Keratinocyte (primary cell): Measurements from ENCODE around the gene C2orf42. TPM values are rescaled to one million over a fixed set of nuclear protein-coding genes. Genes with fewer than 3 reads are reported as not detected.

Source experiments
- DNase-seq: peaks from one replicate; pipeline ENCODE4 v3.0.0-alpha.2; 2011; ENCODE audit warnings: low read depth, missing footprints, low spot score
- FAIRE-seq: peaks from 2 replicates; lab custom pipeline; 2011; peaks lifted over from hg19 to GRCh38; lab: Jason Lieb, UNC
- H2AFZ ChIP-seq: 2 replicates; pipeline ENCODE4 v1.6.0; 2012; ENCODE audit warnings: low read length, control low read depth, inconsistent platforms; ENCODE audit not compliant: control insufficient read depth
- H3K27ac ChIP-seq: 2 replicates; pipeline ENCODE4 v1.5.1; 2011; ENCODE audit warnings: low read length; ENCODE audit not compliant: control insufficient read depth, insufficient read depth
- H3K27me3 ChIP-seq: 3 replicates; pipeline ENCODE4 v1.6.0; 2011; ENCODE audit warnings: low read length; ENCODE audit not compliant: control insufficient read depth, insufficient read depth; ENCODE audit errors: extremely low read depth
- H3K36me3 ChIP-seq, 2 experiments: 2 replicates in 1 of 2; 3 replicates in 1 of 2; pipeline ENCODE4 v1.5.1; 2011; ENCODE audit warnings: low read length in 2 of 2, mild to moderate bottlenecking in 1 of 2; ENCODE audit not compliant: control insufficient read depth in 2 of 2, insufficient read depth in 2 of 2; ENCODE audit errors: extremely low read depth in 1 of 2
- H3K4me1 ChIP-seq: 3 replicates; pipeline ENCODE4 v1.5.1; 2011; ENCODE audit warnings: low read length; ENCODE audit not compliant: control insufficient read depth, insufficient read depth; ENCODE audit errors: extremely low read depth
- H3K4me2 ChIP-seq: 3 replicates; pipeline ENCODE4 v1.6.0; 2011; ENCODE audit warnings: low read depth, low read length; ENCODE audit not compliant: control insufficient read depth, insufficient read depth; ENCODE audit errors: extremely low read depth
- H3K4me3 ChIP-seq, 3 experiments: fragments of 200-600 bp in 1 of 3; sonication (generic) in 1 of 3; 2 replicates in 2 of 3; 3 replicates in 1 of 3; pipeline ENCODE4 v1.5.1; 2011 to 2016; ENCODE audit warnings: low read length in 3 of 3, mild to moderate bottlenecking in 3 of 3, control low read depth in 2 of 3, inconsistent platforms in 1 of 3, low read depth in 1 of 3, mixed read lengths in 1 of 3, mixed run types in 1 of 3, moderate library complexity in 1 of 3; ENCODE audit not compliant: control insufficient read depth in 2 of 3, insufficient read depth in 2 of 3; ENCODE audit errors: extremely low read depth in 1 of 3
- H3K79me2 ChIP-seq: 2 replicates; pipeline ENCODE4 v1.6.0; 2012; ENCODE audit warnings: low read length; ENCODE audit not compliant: control insufficient read depth, insufficient read depth
- H3K9ac ChIP-seq: 3 replicates; pipeline ENCODE4 v1.6.0; 2011; ENCODE audit warnings: low read length; ENCODE audit not compliant: control insufficient read depth, insufficient read depth; ENCODE audit errors: extremely low read depth
- H3K9me1 ChIP-seq: 3 replicates; pipeline ENCODE4 v1.6.0; 2011; ENCODE audit warnings: low read length; ENCODE audit not compliant: control insufficient read depth, insufficient read depth; ENCODE audit errors: extremely low read depth
- H3K9me3 ChIP-seq: 2 replicates; pipeline ENCODE4 v1.5.1; 2012; ENCODE audit warnings: low read depth, low read length; ENCODE audit not compliant: control insufficient read depth
- H4K20me1 ChIP-seq: 3 replicates; pipeline ENCODE4 v1.6.0; 2011; ENCODE audit warnings: low read length; ENCODE audit not compliant: control insufficient read depth, insufficient read depth; ENCODE audit errors: extremely low read depth
- CTCF ChIP-seq, 3 experiments: IDR thresholded peaks in 1 of 3; conservative IDR thresholded peaks in 1 of 3; optimal IDR thresholded peaks in 1 of 3; 2 replicates in 2 of 3; 3 replicates in 1 of 3; pipeline versions ENCODE3 to v1.5.1; 2011; ENCODE audit warnings: low read length in 3 of 3, mild to moderate bottlenecking in 3 of 3, moderate library complexity in 2 of 3, control low read depth in 1 of 3, inconsistent platforms in 1 of 3; ENCODE audit not compliant: insufficient read depth in 2 of 3; ENCODE audit errors: extremely low read depth in 1 of 3
- EZH2 ChIP-seq: IDR thresholded peaks from one replicate; pipeline ENCODE4 v1.6.1; 2012; ENCODE audit warnings: inconsistent platforms, mild to moderate bottlenecking, low read length, moderate library complexity
- dilution Hi-C: fragments of 300-500 bp; cut with MboI; formaldehyde crosslinking; loops from one replicate; pipeline ENCODE4 v1.7.0; 2020; ENCODE audit warnings: low sequenced_read_pairs; ENCODE audit not compliant: extremely low pct_ligation_motif_present
- polyA plus RNA-seq, 5 experiments: library from polyadenylated mRNA; depleted of rRNA in 3 of 5; stranded (reverse) in 3 of 5; stranded (forward) in 1 of 5; unstranded in 1 of 5; fragments of >200 nt; gene quantifications; 1 replicate in 1 of 5; 2 replicates in 3 of 5; 3 replicates in 1 of 5; pipeline versions ENCODE4 v1.2.1 to v1.2.3, GENCODE V29; 2011 to 2012; ENCODE audit warnings: missing spikeins in 2 of 5, low read depth in 1 of 5, low replicate concordance in 1 of 5

Gene C2orf42
- polyA plus RNA-seq, 1 donor (not counting 4 experiments of a cell fraction or from before 2014, with no cell fraction given): 9.3 TPM

DNA sequence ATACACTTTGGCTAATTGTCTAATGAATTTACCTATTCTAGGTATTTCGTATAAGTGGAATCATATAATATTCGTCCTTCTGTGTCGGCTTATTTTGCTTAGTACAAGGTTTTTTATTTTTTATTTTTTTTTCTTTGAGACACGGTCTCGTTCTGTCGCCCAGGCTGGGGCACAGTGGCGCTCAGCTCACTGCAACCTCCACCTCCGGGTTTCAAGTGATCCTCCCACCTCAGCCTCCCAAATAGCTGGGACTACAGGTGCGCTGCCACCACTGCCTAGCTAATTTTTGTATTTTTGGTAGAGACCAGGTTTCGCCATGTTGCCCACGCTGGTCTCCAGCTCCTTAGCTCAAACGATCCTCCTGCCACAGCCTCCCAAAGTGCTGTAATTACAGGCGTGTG, 65.3 kb downstream of the C2orf42 start:
- Histone ChIP-seq H3K36me3 (no peaks in the 10 kb centered on the region), H3K4me3 (peak overlapping the region in 2 of 3 experiments; percentile 43 to 87), H3K4me1 (peaks cover 17% of the 10 kb centered on the region), H3K27me3 (no peaks in the 10 kb centered on the region), H2AFZ (peak overlapping the region; percentile 75), H3K9ac (peak overlapping the region; percentile 94), H3K4me2 (peak overlapping the region; percentile 99), H4K20me1 (no peaks in the 10 kb centered on the region), H3K9me3 (no peaks in the 10 kb centered on the region), H3K79me2 (no peaks in the 10 kb centered on the region), H3K27ac (peak overlapping the region; percentile 94), H3K9me1 (no peaks in the 10 kb centered on the region)
- dilution Hi-C loops: no loop called here
- FAIRE-seq: no peak
- DNase-seq: no peak
- TF ChIP-seq CTCF (optimal IDR thresholded peaks at IDR 0.05 in 1 of 3, IDR thresholded peaks at IDR 0.05 in 1 of 3, conservative IDR thresholded peaks at IDR 0.05 in 1 of 3; ENCODE audit: extremely low read depth in 1 of 3, insufficient read depth in 2 of 3, low read length in 3 of 3) (no peak), EZH2 (no peak)

GRCh38 chr2:70124983-70125480, 65.8 kb downstream of the C2orf42 start:
- no peaks in the 10 kb centered on the region for H3K9me3 ChIP-seq
- peak overlapping the region; percentile 99 for H3K4me2 ChIP-seq
- peak overlapping the region; percentile 94 for H3K9ac ChIP-seq
- no peaks in the 10 kb centered on the region for H3K27me3 ChIP-seq
- H4K20me1 ChIP-seq: no peaks in the 10 kb centered on the region
- peak overlapping the region; percentile 94 for H3K27ac ChIP-seq
- DNase-seq (no peak), FAIRE-seq (no peak)
- peak overlapping the region; percentile 75 for H2AFZ ChIP-seq
- H3K4me3 ChIP-seq: peak overlapping the region; percentile 32 to 87 (median 43)
- dilution Hi-C loops: no loop called here
- H3K79me2 ChIP-seq: no peaks in the 10 kb centered on the region
- H3K4me1 ChIP-seq: peaks cover 17% of the 10 kb centered on the region
- no peaks in the 10 kb centered on the region for H3K36me3 ChIP-seq
- H3K9me1 ChIP-seq: no peaks in the 10 kb centered on the region
- TF ChIP-seq CTCF (optimal IDR thresholded peaks at IDR 0.05 in 1 of 3, IDR thresholded peaks at IDR 0.05 in 1 of 3, conservative IDR thresholded peaks at IDR 0.05 in 1 of 3; ENCODE audit: extremely low read depth in 1 of 3, insufficient read depth in 2 of 3, low read length in 3 of 3) (no peak), EZH2 (no peak)
